SU-DHL-6 (cell line): Measurements from ENCODE around the gene WDR31.
"Not testable (repeated sequence)": the region's sequence is repeated elsewhere in the genome, so short reads cannot be mapped to it uniquely, and the experiment has no call there.

ENCODE experiments used
- CTCF ChIP-seq: fragments of 200-600 bp; sonication (generic); IDR thresholded peaks from one replicate; pipeline ENCODE4 v1.5.1; 2017; ENCODE audit warnings: antibody characterized with exemption, mild to moderate bottlenecking, low read length, moderate library complexity; ENCODE audit not compliant: insufficient read depth, poor library complexity, severe bottlenecking
- EZH2phosphoT487 ChIP-seq: fragments of 200-600 bp; sonication (generic), shearing (Covaris generic); conservative IDR thresholded peaks from 2 replicates; pipeline ENCODE4 v1.6.1; 2018; ENCODE audit warnings: mild to moderate bottlenecking, antibody characterized with exemption, low read length, moderate library complexity, mixed read lengths

DNA sequence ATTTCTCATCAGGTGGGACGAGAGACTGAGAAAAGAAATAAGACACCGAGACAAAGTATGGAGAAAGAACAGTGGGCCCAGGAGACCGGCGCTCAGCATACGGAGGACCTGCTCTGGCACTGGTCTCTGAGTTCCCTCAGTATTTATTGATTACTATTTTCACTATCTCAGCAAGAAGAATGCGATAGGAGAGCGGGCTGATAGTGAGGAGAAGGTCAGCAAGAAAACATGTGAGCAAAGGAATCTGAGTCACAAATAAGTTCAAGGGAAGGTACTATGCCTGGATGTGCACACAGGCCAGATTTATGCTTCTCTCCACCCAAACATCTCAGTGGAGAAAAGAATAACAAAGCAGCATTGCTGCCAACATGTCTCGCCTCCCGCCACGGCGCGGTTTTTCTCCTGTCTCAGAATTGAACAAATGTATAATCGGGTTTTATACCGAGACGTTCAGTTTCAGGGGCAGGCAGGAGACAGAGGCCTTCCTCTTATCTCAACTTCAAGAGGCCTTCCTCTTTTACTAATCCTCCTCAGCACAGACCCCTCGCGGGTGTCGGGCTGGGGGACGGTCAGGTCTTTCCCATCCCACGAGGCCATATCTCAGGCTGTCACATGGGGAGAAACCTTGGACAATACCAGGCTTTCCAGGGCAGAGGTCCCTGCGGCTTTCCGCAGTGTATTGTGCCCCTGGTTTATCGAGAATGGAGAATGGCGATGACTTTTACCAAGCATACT is 39.2 kb upstream of the WDR31 start:
- TF ChIP-seq CTCF, EZH2phosphoT487: not testable (repeated sequence)
